H9 (cell line): ENCODE results near the gene ADGRA1. TPM values are rescaled to one million over a fixed set of nuclear protein-coding genes. Genes with fewer than 3 reads are reported as not detected.

Source experiments
- DNase-seq: peaks from one replicate; pipeline ENCODE4 v3.0.0-alpha.2; 2017
- H2AFZ ChIP-seq: one replicate; pipeline ENCODE4 v1.6.1; 2013; ENCODE audit warnings: mild to moderate bottlenecking, low read length, control low read depth, moderate library complexity
- H2AK5ac ChIP-seq: 2 replicates; pipeline ENCODE4 v1.6.1; 2013; ENCODE audit warnings: low read length, control low read depth, mixed read lengths; ENCODE audit not compliant: insufficient read length
- H2BK120ac ChIP-seq: one replicate; pipeline ENCODE4 v1.6.1; 2013; ENCODE audit warnings: low read depth, mild to moderate bottlenecking, low read length, control low read depth, inconsistent platforms; ENCODE audit not compliant: poor library complexity, severe bottlenecking
- H2BK12ac ChIP-seq: 2 replicates; pipeline ENCODE4 v1.6.1; 2013; ENCODE audit warnings: low read length, control low read depth, mixed read lengths, low read depth; ENCODE audit not compliant: insufficient read length
- H2BK15ac ChIP-seq: 2 replicates; pipeline ENCODE4 v1.6.1; 2013; ENCODE audit warnings: low read depth, low read length, control low read depth
- H2BK20ac ChIP-seq: one replicate; pipeline ENCODE4 v1.6.1; 2013; ENCODE audit warnings: low read depth, mild to moderate bottlenecking, low read length, control low read depth, inconsistent platforms; ENCODE audit not compliant: poor library complexity, severe bottlenecking
- H2BK5ac ChIP-seq: 2 replicates; pipeline ENCODE4 v1.6.1; 2013; ENCODE audit warnings: low read length, control low read depth, mixed read lengths; ENCODE audit not compliant: insufficient read length
- H3K14ac ChIP-seq: 2 replicates; pipeline ENCODE4 v1.6.1; 2013; ENCODE audit warnings: low read length, control low read depth; ENCODE audit not compliant: insufficient read depth
- H3K18ac ChIP-seq: 2 replicates; pipeline ENCODE4 v1.6.1; 2013; ENCODE audit warnings: low read depth, mild to moderate bottlenecking, mixed read lengths, low read length, control low read depth; ENCODE audit not compliant: insufficient read length
- H3K23ac ChIP-seq: 2 replicates; pipeline ENCODE4 v1.6.1; 2013; ENCODE audit warnings: low read length, control low read depth, mixed read lengths, low read depth; ENCODE audit not compliant: insufficient read length
- H3K23me2 ChIP-seq: 2 replicates; pipeline ENCODE4 v1.6.1; 2013; ENCODE audit warnings: low read depth, mild to moderate bottlenecking, mixed read lengths, low read length, control low read depth; ENCODE audit not compliant: insufficient read length, poor library complexity, severe bottlenecking
- H3K27ac ChIP-seq: 2 replicates; pipeline ENCODE4 v1.5.1; 2013; ENCODE audit warnings: low read length, control low read depth, mixed read lengths, low read depth; ENCODE audit not compliant: insufficient read length
- H3K27me3 ChIP-seq: 2 replicates; pipeline ENCODE4 v1.6.1; 2013; ENCODE audit warnings: low read length, control low read depth, inconsistent platforms; ENCODE audit not compliant: insufficient read depth
- H3K4ac ChIP-seq: 2 replicates; pipeline ENCODE4 v1.6.1; 2013; ENCODE audit warnings: low read depth, mild to moderate bottlenecking, control low read depth, inconsistent platforms, low read length, moderate library complexity
- H3K4me1 ChIP-seq: 2 replicates; pipeline ENCODE4 v1.6.1; 2013; ENCODE audit warnings: low read length, control low read depth, inconsistent platforms; ENCODE audit not compliant: insufficient read depth
- H3K4me2 ChIP-seq: 2 replicates; pipeline ENCODE4 v1.6.1; 2013; ENCODE audit warnings: low read length, control low read depth, mixed read lengths; ENCODE audit not compliant: insufficient read length, insufficient read depth
- H3K56ac ChIP-seq: 2 replicates; pipeline ENCODE4 v1.6.1; 2013; ENCODE audit warnings: low read depth, mild to moderate bottlenecking, mixed read lengths, low read length, control low read depth; ENCODE audit not compliant: insufficient read length
- H3K79me1 ChIP-seq: 2 replicates; pipeline ENCODE4 v1.6.1; 2013; ENCODE audit warnings: low read depth, mild to moderate bottlenecking, moderate library complexity, low read length, control low read depth, inconsistent platforms; ENCODE audit not compliant: insufficient read depth, poor library complexity, severe bottlenecking
- H3K79me2 ChIP-seq: 2 replicates; pipeline ENCODE4 v1.6.1; 2013; ENCODE audit warnings: low read length, control low read depth, inconsistent platforms; ENCODE audit not compliant: insufficient read depth
- H3K9ac ChIP-seq: 2 replicates; pipeline ENCODE4 v1.6.1; 2013; ENCODE audit warnings: low read length, control low read depth, mixed read lengths; ENCODE audit not compliant: insufficient read length; ENCODE audit errors: extremely low read depth
- H3K9me3 ChIP-seq: one replicate; pipeline ENCODE4 v1.6.1; 2013; ENCODE audit warnings: low read depth, low read length, inconsistent platforms; ENCODE audit not compliant: control insufficient read depth
- H3T11ph ChIP-seq: one replicate; pipeline ENCODE4 v1.6.1; 2013; ENCODE audit warnings: mild to moderate bottlenecking, low read length, control low read depth, inconsistent platforms
- H4K20me1 ChIP-seq: one replicate; pipeline ENCODE4 v1.6.1; 2013; ENCODE audit not compliant: control insufficient read depth, insufficient read length, insufficient read depth
- H4K5ac ChIP-seq: 2 replicates; pipeline ENCODE4 v1.6.1; 2013; ENCODE audit warnings: low read depth, mild to moderate bottlenecking, mixed read lengths, low read length, control low read depth; ENCODE audit not compliant: insufficient read length
- H4K8ac ChIP-seq: replicated peaks from 2 replicates; pipeline ENCODE4 v1.6.1; 2013; ENCODE audit warnings: low read length, control low read depth, mixed read lengths, low read depth; ENCODE audit not compliant: insufficient read length
- H4K91ac ChIP-seq: 2 replicates; pipeline ENCODE4 v1.6.1; 2013; ENCODE audit warnings: low read depth, mild to moderate bottlenecking, moderate library complexity, mixed read lengths, low read length, control low read depth; ENCODE audit not compliant: insufficient read length
- H3K27ac Mint-ChIP-seq, 3 experiments: 2 replicates in 2 of 3; 3 replicates in 1 of 3; pipeline ENCODE4 v1.8.0; 2020 to 2021; ENCODE audit warnings: mixed read lengths in 3 of 3, mild to moderate bottlenecking in 1 of 3, moderate library complexity in 1 of 3
- H3K27me3 Mint-ChIP-seq: 2 replicates; pipeline ENCODE4 v1.8.0; 2021; ENCODE audit warnings: low read depth, mild to moderate bottlenecking, moderate library complexity, mixed read lengths
- H3K36me3 Mint-ChIP-seq, 3 experiments: 2 replicates in 2 of 3; 3 replicates in 1 of 3; pipeline ENCODE4 v1.8.0; 2020 to 2021; ENCODE audit warnings: low read depth in 3 of 3, mixed read lengths in 3 of 3; ENCODE audit not compliant: insufficient read depth in 1 of 3
- H3K4me1 Mint-ChIP-seq, 2 experiments: 2 replicates each; pipeline ENCODE4 v1.8.0; 2020; ENCODE audit warnings: mixed read lengths in 2 of 2
- H3K4me3 Mint-ChIP-seq, 2 experiments: 2 replicates in 1 of 2; 3 replicates in 1 of 2; pipeline ENCODE4 v1.8.0; 2020 to 2021; ENCODE audit warnings: mild to moderate bottlenecking in 2 of 2, mixed read lengths in 2 of 2, moderate library complexity in 1 of 2
- H3K9me3 Mint-ChIP-seq, 2 experiments: 2 replicates in 1 of 2; 3 replicates in 1 of 2; pipeline ENCODE4 v1.8.0; 2020; ENCODE audit warnings: mild to moderate bottlenecking in 2 of 2, mixed read lengths in 2 of 2, moderate library complexity in 1 of 2
- CTCF ChIP-seq: fragments of 200-600 bp; sonication (generic); conservative IDR thresholded peaks from 3 replicates; pipeline ENCODE4 v1.8.0; 2021; ENCODE audit warnings: antibody characterized with exemption, mild to moderate bottlenecking
- WGBS: extraction: QIAGEN DNeasy Blood & Tissue Kit; methylation state at CpG from one replicate; pipeline ENCODE4 v1.1.7; 2013; ENCODE audit warnings: missing lambda C conversion rate, low lambda C conversion rate, mixed read lengths; ENCODE audit not compliant: insufficient read length; ENCODE audit errors: extremely low coverage; 5-methylcytosine and 5-hydroxymethylcytosine counted together
- total RNA-seq: library from RNA; stranded (reverse); gene quantifications from 2 replicates; pipeline ENCODE4 v1.2.1, GENCODE V29; 2021

The ADGRA1 gene
- total RNA-seq, 1 experiment from 2014 or later: 0.11 TPM

DNA sequence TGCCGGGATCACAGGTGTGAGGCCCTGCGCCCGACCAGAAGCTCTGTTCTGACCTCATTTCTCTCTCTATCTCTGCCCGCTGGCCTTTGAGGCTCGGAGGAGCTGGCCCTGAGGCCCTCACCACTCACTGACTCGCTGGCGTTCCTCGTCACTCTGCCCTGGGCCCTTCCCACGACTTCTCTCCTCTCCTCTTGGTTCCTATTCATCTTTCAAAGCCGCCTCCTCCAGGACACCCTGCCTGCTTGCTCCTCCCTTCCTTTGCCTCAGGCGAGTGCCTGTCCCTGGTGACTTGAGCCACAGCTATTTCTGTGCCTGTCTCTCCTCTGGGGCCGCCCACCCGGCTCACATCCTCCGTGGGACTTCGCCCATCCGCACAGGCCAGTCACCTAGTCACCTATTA, 17.3 kb upstream of the ADGRA1 start:
- Histone ChIP-seq H3K27me3 (no peaks in the 10 kb centered on the region), H3K4ac (no peak overlapping the region), H4K5ac (no peak overlapping the region), H4K20me1 (no peaks in the 10 kb centered on the region), H3T11ph (no peak overlapping the region), H2AK5ac (no peak overlapping the region), H3K14ac (no peak overlapping the region), H3K27ac (no peak overlapping the region), H3K18ac (no peak overlapping the region), H3K79me2 (no peaks in the 10 kb centered on the region), H2BK5ac (no peak overlapping the region), H2BK15ac (no peak overlapping the region), H2BK120ac (no peak overlapping the region), H3K56ac (no peak overlapping the region), H3K4me2 (no peak overlapping the region), H4K91ac (no peak overlapping the region), H3K9me3 (no peaks in the 10 kb centered on the region), H3K4me1 (no peaks in the 10 kb centered on the region), H3K79me1 (no peaks in the 10 kb centered on the region), H3K9ac (no peak overlapping the region), H2BK20ac (no peak overlapping the region), H4K8ac (no peak overlapping the region), H3K23me2 (no peaks in the 10 kb centered on the region), H2AFZ (no peak overlapping the region), H2BK12ac (no peak overlapping the region), H3K23ac (no peak overlapping the region)
- no peak for TF ChIP-seq CTCF
- peaks cover 0 to 7% of the 10 kb centered on the region in 2 experiments; a peak in 3 of 4 replicates for H3K4me1 Mint-ChIP-seq
- no peak overlapping the region; a peak in 1 of 5 replicates for H3K4me3 Mint-ChIP-seq
- WGBS: no CpG with 5 or more reads among the region's 16 CpGs
- H3K9me3 Mint-ChIP-seq: peaks cover 4 to 8% of the 10 kb centered on the region in 2 experiments; a peak in 3 of 5 replicates
- no peak overlapping the region for H3K27ac Mint-ChIP-seq
- no peak for DNase-seq
- H3K36me3 Mint-ChIP-seq: peaks cover 0 to 5% (median 0%) of the 10 kb centered on the region in 3 experiments; a peak in 2 of 7 replicates
- no peaks in the 10 kb centered on the region; the same call in none of the 2 replicates for H3K27me3 Mint-ChIP-seq
